ENCODE data around the gene KDM5A.
A peak's percentile ranks its signal among the peaks of the same experiment; 100 is the strongest.
"Not testable (repeated sequence)": the region's sequence is repeated elsewhere in the genome, so short reads cannot be mapped to it uniquely, and the experiment has no call there.

KDM5A gene

DNA sequence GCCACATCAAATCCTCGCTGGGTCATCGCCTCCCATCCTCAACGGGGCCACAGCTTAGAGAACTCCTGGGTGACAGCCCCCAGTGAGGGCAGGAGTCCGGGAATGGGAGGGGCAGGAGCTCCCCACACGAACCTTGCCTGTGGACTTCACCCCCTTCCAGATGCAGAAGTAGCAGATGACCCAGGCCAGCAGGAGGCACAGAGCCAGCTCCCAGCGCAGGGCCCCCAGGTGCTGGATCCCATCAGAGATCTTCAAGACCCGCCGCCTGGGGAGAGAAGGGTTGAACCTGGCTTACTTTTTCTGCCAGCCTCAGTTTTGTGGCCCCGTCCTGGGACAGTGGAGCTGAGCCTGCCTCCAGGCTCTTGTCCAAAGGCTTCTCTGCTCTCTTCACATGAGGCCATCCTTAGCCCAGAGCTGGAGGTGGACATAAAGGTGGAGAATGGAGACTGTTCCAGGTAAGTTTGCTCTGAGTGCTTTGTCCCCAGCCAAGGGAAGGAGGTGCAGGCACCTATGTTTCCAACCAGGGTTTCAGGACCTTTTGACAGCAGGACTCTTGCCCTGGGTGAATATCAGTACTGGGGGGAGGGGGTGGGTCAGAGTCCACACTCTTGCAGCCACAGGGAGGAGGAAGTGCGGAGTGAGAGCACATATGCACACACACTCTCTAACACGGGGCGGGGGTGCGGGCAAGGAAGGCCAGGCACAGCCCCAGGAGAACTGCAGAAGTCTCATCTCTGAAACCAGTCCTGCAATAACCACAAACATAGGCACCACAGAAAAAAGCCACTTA lies 151.9 kb downstream of the KDM5A start:
- no peak for DNase-seq

DNA sequence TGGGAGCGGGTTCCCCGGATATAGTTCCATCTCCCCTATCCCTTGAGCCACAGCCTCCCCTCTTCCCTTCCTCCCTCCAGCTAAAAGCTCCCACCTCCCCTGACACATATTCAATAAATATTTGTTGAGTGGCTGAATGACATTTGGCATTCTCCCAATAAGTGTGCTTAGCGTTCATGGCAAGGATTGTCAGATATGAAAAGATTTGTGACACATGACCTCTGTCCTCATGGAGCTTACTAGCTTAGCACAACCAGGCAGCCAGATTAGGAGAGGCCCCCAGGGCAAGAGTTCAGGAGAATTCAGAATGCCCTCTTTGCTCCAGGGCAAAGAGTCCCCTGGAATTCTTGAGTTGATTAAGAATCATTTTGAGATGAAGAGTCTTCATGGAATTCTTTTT lies 152.7 kb downstream of the KDM5A start:
- no peak for DNase-seq

DNA sequence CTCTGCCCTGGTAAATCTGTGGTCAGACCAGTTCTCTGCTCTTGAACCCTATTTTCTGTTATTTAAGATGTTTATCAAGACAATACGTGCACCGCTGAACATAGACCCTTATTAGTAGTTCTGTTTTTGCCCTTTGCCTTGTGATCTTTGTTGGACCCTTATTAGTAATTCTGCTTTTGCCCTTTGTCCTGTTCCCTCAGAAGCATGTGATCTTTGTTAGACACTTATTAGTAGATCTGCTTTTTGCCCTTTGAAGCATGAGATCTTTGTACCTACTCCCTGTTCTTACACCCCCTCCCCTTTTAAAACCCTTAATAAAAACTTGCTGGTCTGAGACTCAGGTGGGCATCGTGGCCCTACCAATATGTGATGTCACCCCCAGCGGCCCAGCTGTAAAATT lies 153.2 kb downstream of the KDM5A start:
- not testable (repeated sequence) for DNase-seq

DNA sequence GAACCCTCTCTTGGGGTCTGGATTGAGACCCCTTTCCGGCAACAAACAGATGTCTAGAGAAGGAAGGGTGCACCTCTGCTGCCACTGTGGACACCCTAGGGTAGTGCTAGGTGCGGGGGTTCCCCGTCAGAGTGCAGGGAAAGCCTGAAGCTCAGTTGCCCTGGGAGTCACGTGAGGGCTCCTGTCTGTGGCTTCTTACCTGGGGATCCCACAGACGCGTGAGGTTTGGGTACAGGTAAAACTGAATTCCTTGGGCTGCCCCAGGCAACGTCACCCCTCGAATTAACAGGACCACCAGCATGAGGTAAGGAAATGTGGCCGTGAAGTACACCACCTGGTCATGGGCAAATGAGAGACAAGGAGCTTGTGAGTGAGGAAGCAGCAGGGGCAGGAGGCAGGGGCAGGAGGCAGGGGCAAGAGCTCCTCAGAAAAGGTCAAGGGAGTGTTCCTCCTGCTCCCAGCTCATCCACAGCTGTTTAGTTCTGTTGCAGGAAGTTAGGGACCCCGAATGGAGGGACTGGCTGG lies 154.2 kb downstream of the KDM5A start:
- DNase-seq: no peak

DNA sequence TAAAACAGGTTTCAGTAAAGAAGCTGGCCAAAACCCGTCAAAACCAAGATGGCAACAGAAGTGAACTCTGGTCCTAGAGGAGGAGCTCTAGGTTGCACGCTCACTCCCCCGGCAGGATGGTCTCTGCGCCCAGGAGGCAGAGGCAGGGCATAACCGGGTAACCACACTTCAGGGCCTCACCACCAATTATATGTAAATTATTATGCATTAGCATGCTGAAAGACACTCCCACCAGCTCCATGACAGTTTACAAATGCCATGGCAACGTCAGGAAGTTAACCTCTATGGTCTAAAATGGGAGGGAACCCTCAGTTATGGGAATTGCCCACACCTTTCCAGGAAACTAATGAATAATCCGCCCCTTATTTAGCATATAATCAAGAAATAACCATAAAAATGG lies 155.1 kb downstream of the KDM5A start:
- DNase-seq: no peak

DNA sequence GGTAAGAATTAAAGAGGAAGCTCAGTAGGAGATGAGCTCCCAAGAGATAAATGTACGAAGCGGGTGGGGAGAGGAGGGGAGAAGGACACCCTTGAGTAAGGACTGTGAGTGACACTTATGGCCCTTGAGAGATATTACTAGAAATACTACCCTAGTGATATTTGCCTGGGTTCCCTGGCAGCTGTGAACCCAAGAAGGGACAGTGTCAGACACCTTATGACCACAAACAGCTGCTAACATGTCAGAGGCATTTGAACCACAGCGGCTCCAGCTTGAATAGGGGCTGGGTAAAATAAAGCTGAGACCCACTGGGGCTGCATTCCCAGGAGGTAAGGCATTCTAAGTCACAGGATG lies 155.5 kb downstream of the KDM5A start:
- peak in 1 of 2 experiments; percentile 51 for DNase-seq

DNA sequence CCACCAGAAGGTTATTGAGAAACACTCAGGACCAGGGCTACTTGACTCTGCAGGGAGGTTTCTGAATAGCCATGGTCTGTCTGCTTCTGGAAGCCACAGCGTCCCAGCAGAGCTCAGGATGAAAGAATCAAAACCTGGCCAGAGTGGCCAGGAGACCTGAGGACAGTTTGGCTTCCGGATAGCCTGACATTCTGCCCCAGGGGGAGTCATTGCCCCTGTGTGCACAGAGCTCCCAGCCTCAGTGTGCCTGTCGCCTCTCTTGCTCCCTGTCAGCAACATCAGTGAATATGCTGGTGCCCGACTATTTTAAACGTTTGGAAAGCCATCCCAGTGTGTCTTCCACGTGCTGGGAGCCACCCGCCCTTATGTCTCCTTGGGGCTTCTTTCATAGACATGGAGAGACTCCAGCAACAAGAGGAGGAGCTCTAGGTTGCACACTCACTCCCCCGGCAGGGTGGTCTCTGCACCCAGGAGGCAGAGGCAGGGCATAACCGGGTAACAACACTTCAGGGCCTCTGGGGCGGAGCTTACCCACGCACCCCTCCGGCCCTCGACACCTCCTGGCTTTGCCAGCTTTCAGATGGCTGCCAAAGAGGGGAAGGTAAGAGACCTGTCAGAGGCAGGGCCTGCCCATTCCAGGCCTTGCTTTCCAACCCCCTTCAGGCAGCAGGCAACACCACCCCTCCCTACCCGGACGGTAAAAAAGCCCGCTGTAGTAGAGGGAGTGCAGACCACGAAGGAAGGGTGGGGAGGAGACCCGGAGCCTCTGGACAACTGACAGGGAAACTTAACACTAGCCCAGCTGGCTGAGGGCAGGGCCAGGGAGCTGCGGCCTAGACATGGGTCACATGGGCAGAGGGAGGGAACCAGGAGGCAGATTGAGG lies 156.1 kb downstream of the KDM5A start:
- DNase-seq: peak in 1 of 2 experiments; percentile 29

DNA sequence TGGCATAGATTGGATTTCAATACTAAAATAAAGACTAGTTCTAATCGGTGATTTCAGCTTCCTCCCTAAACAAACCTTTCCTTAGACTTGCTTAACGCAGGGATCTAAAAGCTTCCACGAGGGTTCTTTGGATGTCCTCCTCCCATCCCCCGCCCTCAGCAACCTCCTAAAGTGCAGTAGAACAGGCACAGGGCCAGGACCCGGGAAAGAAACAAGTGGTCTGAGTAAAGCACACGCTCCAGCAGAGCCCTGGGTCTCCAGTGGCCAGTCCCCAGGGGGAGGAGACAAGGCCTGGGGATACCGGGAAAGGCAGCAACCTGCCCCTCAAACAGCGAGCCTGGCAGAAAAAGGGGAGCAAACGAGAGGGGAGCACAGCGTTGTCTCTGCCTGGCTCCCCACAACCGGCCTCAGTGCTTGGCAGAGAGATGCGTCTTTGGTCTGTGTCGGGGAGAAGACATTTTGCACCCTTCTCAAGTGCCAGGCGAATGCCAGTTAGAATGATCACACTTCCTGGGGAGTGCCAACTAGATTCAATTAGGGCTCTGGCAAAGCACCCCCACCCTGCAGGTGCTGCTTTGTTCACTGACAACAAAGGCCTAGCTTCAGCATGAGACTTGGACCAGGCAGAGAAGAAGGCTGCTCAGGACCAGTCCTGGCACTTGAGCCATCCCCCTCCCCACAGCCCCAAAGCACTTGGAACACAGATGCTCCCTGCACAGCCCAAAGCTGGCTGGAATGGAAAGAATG lies 158.0 kb downstream of the KDM5A start:
- no peak for DNase-seq

Measured in NCI-H187 (cell line).